ENCODE results near the gene NAA35.

Gene NAA35

GRCh38 chr9:86069206-86069869 is 128.4 kb downstream of the NAA35 start:
- DNase-seq, result no peak
